HG02970 (cell line): ENCODE data around the gene ELMO1.

Experiments
- ATAC-seq: cut with Tn5 transposase; IDR thresholded peaks from one replicate; pipeline ENCODE4 v1.9.1; 2021; ENCODE audit warnings: mild to moderate bottlenecking, moderate library complexity, moderate number of reproducible peaks; ENCODE audit not compliant: unreplicated experiment, low FRiP score

The ELMO1 gene

GRCh38 chr7:37380831-37381230, 67.8 kb downstream of the ELMO1 start:
- no peak for ATAC-seq

GRCh38 chr7:37379546-37380277, 69.0 kb downstream of the ELMO1 start:
- ATAC-seq: no peak

DNA sequence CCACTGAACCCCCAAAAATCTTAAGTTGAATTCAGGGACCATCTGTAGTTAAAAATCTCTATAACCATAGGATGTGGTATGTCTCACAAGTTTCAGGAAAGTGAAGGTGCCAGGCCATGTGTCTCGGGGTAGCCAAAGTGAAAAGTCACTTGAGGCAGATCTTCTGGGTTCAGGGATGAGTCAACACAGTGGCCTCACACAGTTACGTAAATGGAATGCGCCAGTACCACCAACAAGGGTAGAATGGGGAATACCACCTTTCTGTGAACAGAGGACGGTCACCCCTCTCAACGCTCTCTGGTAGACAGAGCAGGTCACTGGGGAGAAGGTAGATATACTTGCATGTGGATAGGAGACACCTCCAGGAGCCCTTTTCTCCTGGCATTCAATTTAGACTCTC, 71.4 kb downstream of the ELMO1 start:
- no peak for ATAC-seq

DNA sequence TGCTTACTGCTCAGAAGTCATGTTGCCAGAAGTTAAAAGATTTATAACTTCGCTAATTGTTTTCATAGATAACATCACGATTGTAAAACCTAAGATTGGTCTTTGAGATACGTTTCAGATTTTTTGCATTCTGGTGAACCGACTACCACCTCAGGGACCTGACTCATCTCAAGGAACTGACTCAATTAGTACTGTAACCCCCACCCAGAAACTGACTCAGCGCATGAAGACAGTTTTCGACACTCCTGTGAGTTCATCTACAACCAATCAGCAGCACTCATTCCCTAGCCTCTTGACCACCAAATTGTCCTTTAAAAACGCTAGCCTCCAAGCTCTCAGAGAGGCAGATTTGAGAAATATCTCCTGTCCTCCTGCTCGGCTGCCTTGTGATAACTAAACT, 72.3 kb downstream of the ELMO1 start:
- no peak for ATAC-seq

- no peak for ATAC-seq
Measured at GRCh38 chr7:37372750-37373149, 75.9 kb downstream of the ELMO1 start.

DNA sequence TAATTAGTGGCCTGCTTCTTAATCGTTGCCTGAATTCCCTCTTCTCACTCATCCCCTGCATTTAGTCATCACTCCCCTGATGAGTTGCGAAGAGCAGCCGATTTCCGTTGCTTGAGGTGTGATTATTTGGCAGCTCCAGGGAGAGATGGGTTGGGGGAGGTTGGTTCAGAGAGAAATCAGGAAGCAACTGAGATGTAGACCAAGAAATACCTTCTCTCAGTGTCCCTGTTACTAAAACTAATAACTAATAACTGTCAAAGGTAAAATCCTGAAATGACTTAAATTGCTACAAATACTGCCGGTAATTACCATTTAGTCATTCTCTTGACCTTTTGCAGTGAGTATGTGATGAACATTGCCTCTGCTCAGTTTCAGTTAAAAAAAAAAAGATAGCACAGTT, 76.9 kb downstream of the ELMO1 start:
- ATAC-seq: no peak

- no peak for ATAC-seq
Measured at GRCh38 chr7:37369906-37370305, 78.8 kb downstream of the ELMO1 start.

GRCh38 chr7:37368540-37368939, 80.1 kb downstream of the ELMO1 start:
- no peak for ATAC-seq

DNA sequence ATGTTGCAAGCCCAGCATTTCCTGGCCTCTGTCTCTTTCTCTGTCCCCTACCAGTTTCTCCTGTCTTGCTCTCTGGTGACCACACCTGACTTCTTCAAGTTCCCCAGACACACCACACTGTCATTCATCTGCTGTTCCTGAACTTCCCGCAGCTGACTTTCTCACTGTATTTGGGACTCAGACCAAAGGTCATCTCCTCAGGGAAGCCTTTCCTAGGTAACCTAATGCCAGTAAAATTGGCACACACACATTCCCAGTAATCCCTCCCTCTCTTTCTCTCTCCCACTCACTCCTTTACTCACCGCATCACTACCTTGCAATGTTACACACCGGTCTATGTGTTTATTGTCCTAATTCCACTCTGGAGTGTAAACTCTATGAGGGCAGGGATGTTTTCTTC, 81.7 kb downstream of the ELMO1 start:
- ATAC-seq: no peak

GRCh38 chr7:37366445-37366844, 82.2 kb downstream of the ELMO1 start:
- ATAC-seq: no peak

DNA sequence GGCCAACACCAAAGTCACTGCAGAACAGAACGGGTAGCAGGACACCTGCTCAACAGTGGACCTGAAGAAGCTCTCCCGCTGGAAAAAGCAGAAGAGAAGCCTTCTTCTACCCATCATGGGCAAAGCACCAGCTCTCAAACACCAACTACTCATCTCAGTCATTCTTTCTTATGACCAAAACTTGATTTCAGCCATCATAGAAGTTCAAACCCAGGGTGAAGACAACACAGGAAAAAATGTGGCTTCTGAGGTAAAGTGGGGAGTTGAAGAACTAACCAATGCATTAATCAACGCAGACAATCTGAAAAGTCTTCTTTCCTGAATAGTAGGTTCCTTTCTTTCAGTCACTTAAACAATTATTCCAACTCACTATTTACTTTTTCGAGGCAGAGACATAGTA, 83.3 kb downstream of the ELMO1 start:
- ATAC-seq: no peak

DNA sequence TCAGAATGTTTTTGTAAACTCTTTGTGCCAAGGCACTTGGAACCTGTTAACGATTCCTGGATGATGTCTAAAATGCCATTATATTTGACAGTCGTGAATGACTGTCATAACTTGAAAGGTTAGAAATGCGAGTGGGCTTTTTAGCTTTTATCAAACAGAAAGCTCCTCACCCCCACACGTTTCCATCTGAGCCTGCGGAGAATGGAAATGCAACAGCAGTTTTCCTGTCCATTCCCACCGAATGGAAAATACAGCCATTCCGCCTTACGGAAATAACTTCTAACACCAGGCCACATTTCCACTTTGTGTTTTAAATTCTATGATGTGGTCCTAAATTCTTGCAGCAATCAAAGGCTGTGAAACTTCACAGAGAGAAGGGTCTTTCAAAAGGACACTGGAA, 83.8 kb downstream of the ELMO1 start:
- no peak for ATAC-seq

DNA sequence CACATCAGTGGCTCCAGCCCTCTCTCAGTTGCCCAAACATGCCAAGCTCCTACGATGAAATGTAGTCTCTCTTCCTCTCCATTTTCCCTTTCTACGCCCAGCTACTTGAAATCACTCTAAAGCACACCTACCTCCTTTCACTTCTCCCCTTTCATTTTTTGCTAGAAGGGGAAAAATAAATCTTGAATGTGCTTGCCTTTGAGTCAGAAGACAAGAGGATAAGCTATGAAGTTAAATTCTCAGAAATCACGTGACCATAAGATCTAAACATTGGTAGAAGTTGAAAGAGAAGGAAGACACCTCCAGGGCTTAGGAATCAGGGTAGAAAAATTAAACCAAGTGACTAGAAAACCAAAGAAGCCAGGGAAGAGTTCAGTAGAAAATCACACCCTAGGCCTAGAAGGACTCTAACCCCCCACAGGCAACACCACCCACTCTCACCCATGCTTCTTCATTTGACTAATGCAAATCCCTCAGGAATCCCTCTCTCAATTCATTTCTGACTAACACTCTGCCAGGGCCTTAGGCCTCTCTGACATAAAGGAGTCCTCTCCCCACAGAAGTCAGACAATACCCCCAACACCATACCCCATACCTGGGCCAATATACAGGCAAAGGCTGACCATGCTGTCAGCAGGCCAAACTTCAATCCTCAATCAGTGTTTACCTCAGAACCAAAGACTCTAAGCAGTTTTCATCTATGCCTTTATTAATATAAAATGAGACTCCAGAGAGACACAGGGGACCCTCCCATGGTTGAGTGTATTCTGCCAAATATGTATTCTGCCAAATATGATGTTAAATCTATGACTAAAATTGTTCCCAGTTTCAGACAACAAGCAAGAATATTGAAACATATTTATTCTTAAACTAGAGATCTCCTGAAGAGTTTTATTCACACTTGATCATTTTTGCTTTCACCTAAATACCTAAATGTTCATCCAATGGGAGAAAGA, 84.8 kb downstream of the ELMO1 start:
- no peak for ATAC-seq

DNA sequence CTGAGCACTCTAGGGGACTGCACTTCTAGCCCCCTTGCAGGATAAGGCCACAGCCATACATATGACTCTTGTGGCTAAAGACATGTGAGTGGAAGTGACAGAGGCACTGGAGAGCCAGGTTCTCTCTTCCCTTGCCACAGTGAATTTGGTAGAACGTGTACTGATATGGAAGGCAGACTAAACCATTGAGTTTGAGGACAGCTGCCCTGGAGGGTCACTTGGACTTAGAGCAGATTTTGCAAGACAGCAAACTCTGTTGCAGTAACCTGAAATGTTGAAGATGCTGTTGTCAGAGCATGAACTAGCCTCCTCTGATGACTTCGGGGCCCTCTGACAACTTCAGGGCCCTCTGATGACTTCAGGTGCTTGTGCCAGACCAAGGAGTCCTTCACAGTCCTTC, 85.9 kb downstream of the ELMO1 start:
- no peak for ATAC-seq

GRCh38 chr7:37360484-37360883, 88.2 kb downstream of the ELMO1 start:
- no peak for ATAC-seq

GRCh38 chr7:37359662-37360444, 88.8 kb downstream of the ELMO1 start:
- no peak for ATAC-seq

GRCh38 chr7:37359180-37359579, 89.5 kb downstream of the ELMO1 start:
- no peak for ATAC-seq

DNA sequence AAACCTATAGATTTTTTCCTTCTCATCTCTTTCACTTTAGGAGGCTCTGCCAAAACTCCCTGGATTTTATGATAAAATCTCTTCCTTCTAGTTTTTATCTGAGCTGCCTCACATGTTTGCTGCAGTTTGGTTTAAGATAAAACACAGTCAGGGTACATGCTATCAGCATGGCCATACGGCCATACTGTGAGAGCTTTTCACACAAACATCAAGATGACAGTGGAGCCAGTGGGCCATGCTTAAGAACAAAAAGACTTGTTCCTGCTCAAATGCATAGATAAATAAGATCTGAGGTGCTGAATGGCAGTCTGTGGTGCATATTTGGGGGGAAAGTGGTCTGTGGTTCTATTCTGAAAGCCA, 91.0 kb downstream of the ELMO1 start:
- ATAC-seq: no peak

GRCh38 chr7:37356911-37357636, 91.6 kb downstream of the ELMO1 start:
- no peak for ATAC-seq

DNA sequence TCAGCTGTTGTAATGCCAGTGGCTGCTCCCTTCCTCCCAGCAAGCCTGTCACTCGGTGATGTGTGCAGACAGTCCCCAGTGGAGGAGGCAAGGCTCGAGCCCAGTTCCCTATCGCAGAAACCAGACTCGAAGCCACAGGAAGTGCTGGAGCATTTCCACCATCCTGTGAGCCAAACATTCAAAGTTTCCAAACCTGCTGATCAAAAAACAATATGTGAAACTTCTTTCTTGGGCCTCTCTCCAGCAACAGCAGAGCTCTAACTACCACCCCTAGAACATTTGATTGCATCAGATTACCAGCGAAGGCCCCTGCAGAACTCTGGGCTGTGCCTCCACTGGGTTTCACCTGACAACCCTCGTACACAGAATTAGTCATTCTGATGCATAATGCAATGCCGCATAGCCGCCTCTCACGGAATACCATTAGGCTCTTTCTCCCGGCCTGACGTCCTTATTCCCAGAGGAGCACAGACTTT, 94.0 kb downstream of the ELMO1 start:
- no peak for ATAC-seq
